ENCODE measurements around the gene TOPBP1. TPM values are rescaled to one million over a fixed set of nuclear protein-coding genes. Genes with fewer than 3 reads are reported as not detected.
A peak's percentile ranks its signal among the peaks of the same experiment; 100 is the strongest.

TOPBP1 gene
- total and polyA plus RNA-seq, 2 of the 4 experiments (the other 2 are of a cell fraction): 19.5 to 50.5 TPM

DNA sequence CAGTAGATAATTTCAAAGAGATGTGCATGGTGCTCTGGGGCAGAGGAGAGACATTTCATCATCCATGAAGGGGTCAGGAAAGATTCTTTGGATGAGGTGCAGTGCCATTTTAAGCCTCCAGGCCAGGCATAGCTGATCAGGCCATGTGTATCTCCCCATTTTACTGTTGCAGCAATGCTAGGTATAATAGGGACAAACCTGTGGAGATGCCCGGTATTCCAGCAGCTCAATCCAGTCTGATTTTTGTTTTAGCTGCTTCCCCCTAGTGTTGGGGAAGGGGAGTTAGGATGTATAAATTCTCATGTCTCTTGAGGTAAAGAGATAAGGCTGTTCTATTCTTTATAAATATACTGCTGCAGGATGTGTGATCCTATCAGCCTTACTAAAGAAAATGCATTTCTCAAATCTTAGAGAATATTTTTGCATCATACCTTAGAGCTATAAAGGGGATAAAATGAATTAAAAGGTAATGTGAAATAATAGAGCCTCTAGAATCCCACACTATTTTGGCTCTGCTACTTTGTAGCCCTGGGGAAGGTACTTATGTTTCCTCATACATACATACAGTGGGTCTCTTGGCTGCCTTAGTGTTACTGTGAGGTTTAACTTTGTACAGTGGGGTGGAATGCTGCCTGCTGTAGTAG is 83.1 kb downstream of the TOPBP1 start:
- Histone ChIP-seq H2AK9ac (replicated peaks; ENCODE audit: low read depth, low read length, poor library complexity) (no peak overlapping the region), H2BK20ac (ENCODE audit: low read depth, low read length) (no peak overlapping the region), H3K9me1 (ENCODE audit: insufficient read depth, low read length) (peaks cover 2% of the 10 kb centered on the region), H3K4ac (ENCODE audit: low read depth, low read length) (no peak overlapping the region), H3K14ac (replicated peaks; ENCODE audit: low read depth, low read length) (no peak overlapping the region), H4K20me1 (ENCODE audit: insufficient read depth, low read length) (peaks cover 91% of the 10 kb centered on the region), H3K56ac (ENCODE audit: extremely low read depth, insufficient read depth, low read length) (no peak overlapping the region), H4K91ac (ENCODE audit: insufficient read depth, low read depth, low read length) (no peak overlapping the region), H2AK5ac (ENCODE audit: low read depth, low read length) (no peak overlapping the region), H4K8ac (ENCODE audit: low read depth in 2 of 2, low read length in 2 of 2) (no peak overlapping the region), H3K27ac (ENCODE audit: insufficient read depth, low read length) (no peak overlapping the region), H3K9ac (ENCODE audit: low read depth, low read length) (no peak overlapping the region; the same call in 1 of the 2 replicates), H3K18ac (ENCODE audit: low read depth, low read length) (no peak overlapping the region), H3K4me2 (ENCODE audit: low read depth, low read length) (peak overlapping the region; percentile 70), H3K36me3 (ENCODE audit: control insufficient read depth, insufficient read depth, low read length) (peaks cover 38% of the 10 kb centered on the region), H2AFZ (replicated peaks; ENCODE audit: low read length, poor library complexity) (no peak overlapping the region), H2BK5ac (ENCODE audit: low read depth, low read length, poor library complexity, severe bottlenecking) (no peak overlapping the region), H4K5ac (ENCODE audit: low read depth, low read length) (no peak overlapping the region), H3K23ac (ENCODE audit: low read depth, low read length) (peak overlapping the region; percentile 18; the same call in 1 of the 2 replicates), H3K9me3 (ENCODE audit: control insufficient read depth, insufficient read depth, low read length) (no peaks in the 10 kb centered on the region), H3K79me1 (ENCODE audit: low read depth in 1 of 2, low read length in 2 of 2) (peaks cover 3 to 44% of the 10 kb centered on the region in 2 experiments), H2BK15ac (ENCODE audit: low read depth, low read length) (no peak overlapping the region), H2BK120ac (ENCODE audit: low read depth, low read length) (no peak overlapping the region), H3K27me3 (ENCODE audit: control insufficient read depth, insufficient read depth, low read length) (no peaks in the 10 kb centered on the region), H3K4me3 (ENCODE audit: insufficient read depth, low read depth, low read length) (no peak overlapping the region), H3K4me1 (ENCODE audit: control insufficient read depth, insufficient read depth, low read length) (0 out of 2 replicates have a peak, but pooled peaks cover 1% of the 10 kb centered on the region)
- in situ Hi-C loops (cut with MboI; ENCODE audit: low sequenced_read_pairs) (loop anchor here (5.0 kb wide), 1 partner anchor 111 kb away; no protein-coding TSS in a partner anchor), intact Hi-C loops (cut with micrococcal nuclease) (loop anchor here (2.0 to 10.0 kb wide), 3 partner anchors 90 to 226 kb away; partner anchors contain the start of gene SRPRB), dilution Hi-C loops (cut with HindIII; ENCODE audit: low sequenced_read_pairs, unreplicated experiment) (no loop called here)
- no CpG with 5 or more reads among the region's 1 CpG for whole genome bisulfite sequencing, 2 experiments (ENCODE audit: extremely low coverage in 2 of 2, insufficient read length in 1 of 2)
- DNase-seq (peak; percentile 55), ATAC-seq (ENCODE audit: low read depth) (no peak)
- CTCF ChIA-PET: interaction anchor here (0.6 to 1.5 kb wide), 10 partner anchors 8 to 114 kb away, joined by 3 to 4 read pairs (median 3); no protein-coding TSS in a partner anchor
- POLR2A ChIA-PET (ENCODE audit: unreplicated experiment): no interaction called here
- BruUV-seq (replicated peaks): no TSS peak
- TF ChIP-seq MAFK (IDR thresholded peaks at IDR 0.05; ENCODE audit: low read depth, low read length): no peak
- TF ChIP-seq, protein P1, sequence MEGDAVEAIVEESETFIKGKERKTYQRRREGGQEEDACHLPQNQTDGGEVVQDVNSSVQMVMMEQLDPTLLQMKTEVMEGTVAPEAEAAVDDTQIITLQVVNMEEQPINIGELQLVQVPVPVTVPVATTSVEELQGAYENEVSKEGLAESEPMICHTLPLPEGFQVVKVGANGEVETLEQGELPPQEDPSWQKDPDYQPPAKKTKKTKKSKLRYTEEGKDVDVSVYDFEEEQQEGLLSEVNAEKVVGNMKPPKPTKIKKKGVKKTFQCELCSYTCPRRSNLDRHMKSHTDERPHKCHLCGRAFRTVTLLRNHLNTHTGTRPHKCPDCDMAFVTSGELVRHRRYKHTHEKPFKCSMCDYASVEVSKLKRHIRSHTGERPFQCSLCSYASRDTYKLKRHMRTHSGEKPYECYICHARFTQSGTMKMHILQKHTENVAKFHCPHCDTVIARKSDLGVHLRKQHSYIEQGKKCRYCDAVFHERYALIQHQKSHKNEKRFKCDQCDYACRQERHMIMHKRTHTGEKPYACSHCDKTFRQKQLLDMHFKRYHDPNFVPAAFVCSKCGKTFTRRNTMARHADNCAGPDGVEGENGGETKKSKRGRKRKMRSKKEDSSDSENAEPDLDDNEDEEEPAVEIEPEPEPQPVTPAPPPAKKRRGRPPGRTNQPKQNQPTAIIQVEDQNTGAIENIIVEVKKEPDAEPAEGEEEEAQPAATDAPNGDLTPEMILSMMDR (conservative IDR thresholded peaks at IDR 0.05; ENCODE audit: low read depth, low read length): peak; percentile 63
- no peak for TF ChIP-seq FOS (IDR thresholded peaks at IDR 0.05; ENCODE audit: low read depth, low read length)
- TF ChIP-seq, protein P2, sequence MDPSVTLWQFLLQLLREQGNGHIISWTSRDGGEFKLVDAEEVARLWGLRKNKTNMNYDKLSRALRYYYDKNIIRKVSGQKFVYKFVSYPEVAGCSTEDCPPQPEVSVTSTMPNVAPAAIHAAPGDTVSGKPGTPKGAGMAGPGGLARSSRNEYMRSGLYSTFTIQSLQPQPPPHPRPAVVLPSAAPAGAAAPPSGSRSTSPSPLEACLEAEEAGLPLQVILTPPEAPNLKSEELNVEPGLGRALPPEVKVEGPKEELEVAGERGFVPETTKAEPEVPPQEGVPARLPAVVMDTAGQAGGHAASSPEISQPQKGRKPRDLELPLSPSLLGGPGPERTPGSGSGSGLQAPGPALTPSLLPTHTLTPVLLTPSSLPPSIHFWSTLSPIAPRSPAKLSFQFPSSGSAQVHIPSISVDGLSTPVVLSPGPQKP (IDR thresholded peaks at IDR 0.05; ENCODE audit: borderline replicate concordance, low read depth, low read length): no peak
- TF ChIP-seq CHD1 (IDR thresholded peaks at IDR 0.05; ENCODE audit: low read depth, low read length): no peak
- TF ChIP-seq MXI1 (IDR thresholded peaks at IDR 0.05; ENCODE audit: borderline replicate concordance, low read depth, low read length): no peak
- peak; percentile 42; the same call in 1 of the 2 replicates for TF ChIP-seq CEBPB (IDR thresholded peaks at IDR 0.05; ENCODE audit: low read depth, low read length)
- TF ChIP-seq, protein P3, sequence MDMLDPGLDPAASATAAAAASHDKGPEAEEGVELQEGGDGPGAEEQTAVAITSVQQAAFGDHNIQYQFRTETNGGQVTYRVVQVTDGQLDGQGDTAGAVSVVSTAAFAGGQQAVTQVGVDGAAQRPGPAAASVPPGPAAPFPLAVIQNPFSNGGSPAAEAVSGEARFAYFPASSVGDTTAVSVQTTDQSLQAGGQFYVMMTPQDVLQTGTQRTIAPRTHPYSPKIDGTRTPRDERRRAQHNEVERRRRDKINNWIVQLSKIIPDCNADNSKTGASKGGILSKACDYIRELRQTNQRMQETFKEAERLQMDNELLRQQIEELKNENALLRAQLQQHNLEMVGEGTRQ (IDR thresholded peaks at IDR 0.05; ENCODE audit: low read depth, low read length): no peak
- no peak for TF ChIP-seq BHLHE40 (IDR thresholded peaks at IDR 0.05; ENCODE audit: low read depth, low read length)
- no peak for TF ChIP-seq MAZ (IDR thresholded peaks at IDR 0.05; ENCODE audit: borderline replicate concordance, low read depth, low read length)
- peak; percentile 60 for TF ChIP-seq RAD21 (IDR thresholded peaks at IDR 0.05; ENCODE audit: low read length)
- peak; percentile 41; the same call in 1 of the 2 replicates for TF ChIP-seq POLR2A (IDR thresholded peaks at IDR 0.05; ENCODE audit: low read depth, low read length)
- TF ChIP-seq NFE2L2 (IDR thresholded peaks at IDR 0.05; ENCODE audit: low read depth, low read length): no peak
- TF ChIP-seq RFX5 (IDR thresholded peaks at IDR 0.05; ENCODE audit: low read depth, low read length): no peak
- peak; percentile 51 for TF ChIP-seq SMC3 (IDR thresholded peaks at IDR 0.05; ENCODE audit: low read depth, low read length)
